ENCODE data around the gene SMYD3.

DNA sequence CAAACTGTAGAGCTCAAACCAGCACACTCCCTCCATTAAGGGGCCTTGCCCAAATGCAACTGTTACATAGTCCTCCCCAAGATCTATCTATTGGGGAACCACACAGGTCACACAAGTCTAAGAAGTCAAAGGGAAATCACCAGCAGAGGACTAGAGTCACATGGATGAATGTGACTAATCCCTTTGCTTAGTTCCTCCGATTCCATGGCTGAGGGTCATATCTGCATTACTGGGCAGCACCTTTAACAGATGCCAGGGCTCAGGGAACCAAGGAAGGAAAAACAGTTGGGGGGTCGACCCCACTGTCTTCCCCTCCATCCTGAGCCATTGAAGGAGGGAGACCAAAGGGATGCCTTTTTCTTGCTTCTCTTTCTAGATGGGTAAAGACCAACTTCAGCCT, 23.4 kb upstream of the SMYD3 start:
- TF ChIP-seq POLR2AphosphoS5 (IDR thresholded peaks at IDR 0.05; ENCODE audit: low read depth, low read length) (no peak), FOXP2 (optimal IDR thresholded peaks at IDR 0.05; ENCODE audit: borderline replicate concordance, extremely low read depth, extremely low read length, insufficient read depth) (no peak), TAF1 (IDR thresholded peaks at IDR 0.05; ENCODE audit: borderline replicate concordance, insufficient read depth, low read length) (no peak), SIN3A (IDR thresholded peaks at IDR 0.05; ENCODE audit: borderline replicate concordance, insufficient read depth, low read length) (no peak)
- TF ChIP-seq, protein P1, sequence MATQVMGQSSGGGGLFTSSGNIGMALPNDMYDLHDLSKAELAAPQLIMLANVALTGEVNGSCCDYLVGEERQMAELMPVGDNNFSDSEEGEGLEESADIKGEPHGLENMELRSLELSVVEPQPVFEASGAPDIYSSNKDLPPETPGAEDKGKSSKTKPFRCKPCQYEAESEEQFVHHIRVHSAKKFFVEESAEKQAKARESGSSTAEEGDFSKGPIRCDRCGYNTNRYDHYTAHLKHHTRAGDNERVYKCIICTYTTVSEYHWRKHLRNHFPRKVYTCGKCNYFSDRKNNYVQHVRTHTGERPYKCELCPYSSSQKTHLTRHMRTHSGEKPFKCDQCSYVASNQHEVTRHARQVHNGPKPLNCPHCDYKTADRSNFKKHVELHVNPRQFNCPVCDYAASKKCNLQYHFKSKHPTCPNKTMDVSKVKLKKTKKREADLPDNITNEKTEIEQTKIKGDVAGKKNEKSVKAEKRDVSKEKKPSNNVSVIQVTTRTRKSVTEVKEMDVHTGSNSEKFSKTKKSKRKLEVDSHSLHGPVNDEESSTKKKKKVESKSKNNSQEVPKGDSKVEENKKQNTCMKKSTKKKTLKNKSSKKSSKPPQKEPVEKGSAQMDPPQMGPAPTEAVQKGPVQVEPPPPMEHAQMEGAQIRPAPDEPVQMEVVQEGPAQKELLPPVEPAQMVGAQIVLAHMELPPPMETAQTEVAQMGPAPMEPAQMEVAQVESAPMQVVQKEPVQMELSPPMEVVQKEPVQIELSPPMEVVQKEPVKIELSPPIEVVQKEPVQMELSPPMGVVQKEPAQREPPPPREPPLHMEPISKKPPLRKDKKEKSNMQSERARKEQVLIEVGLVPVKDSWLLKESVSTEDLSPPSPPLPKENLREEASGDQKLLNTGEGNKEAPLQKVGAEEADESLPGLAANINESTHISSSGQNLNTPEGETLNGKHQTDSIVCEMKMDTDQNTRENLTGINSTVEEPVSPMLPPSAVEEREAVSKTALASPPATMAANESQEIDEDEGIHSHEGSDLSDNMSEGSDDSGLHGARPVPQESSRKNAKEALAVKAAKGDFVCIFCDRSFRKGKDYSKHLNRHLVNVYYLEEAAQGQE (IDR thresholded peaks at IDR 0.05; ENCODE audit: insufficient read depth in 1 of 2, low read depth in 2 of 2, low read length in 2 of 2) = no peak
